HUDEP-2 (cell line): ENCODE measurements around the gene TMEM74B.

Experiments
- DNase-seq, 76 experiments: peaks; one replicate each; lab custom pipeline; 2025; ENCODE audit not compliant: unreplicated experiment in 76 of 76; lab: John Stamatoyannopoulos, UW

The TMEM74B gene

DNA sequence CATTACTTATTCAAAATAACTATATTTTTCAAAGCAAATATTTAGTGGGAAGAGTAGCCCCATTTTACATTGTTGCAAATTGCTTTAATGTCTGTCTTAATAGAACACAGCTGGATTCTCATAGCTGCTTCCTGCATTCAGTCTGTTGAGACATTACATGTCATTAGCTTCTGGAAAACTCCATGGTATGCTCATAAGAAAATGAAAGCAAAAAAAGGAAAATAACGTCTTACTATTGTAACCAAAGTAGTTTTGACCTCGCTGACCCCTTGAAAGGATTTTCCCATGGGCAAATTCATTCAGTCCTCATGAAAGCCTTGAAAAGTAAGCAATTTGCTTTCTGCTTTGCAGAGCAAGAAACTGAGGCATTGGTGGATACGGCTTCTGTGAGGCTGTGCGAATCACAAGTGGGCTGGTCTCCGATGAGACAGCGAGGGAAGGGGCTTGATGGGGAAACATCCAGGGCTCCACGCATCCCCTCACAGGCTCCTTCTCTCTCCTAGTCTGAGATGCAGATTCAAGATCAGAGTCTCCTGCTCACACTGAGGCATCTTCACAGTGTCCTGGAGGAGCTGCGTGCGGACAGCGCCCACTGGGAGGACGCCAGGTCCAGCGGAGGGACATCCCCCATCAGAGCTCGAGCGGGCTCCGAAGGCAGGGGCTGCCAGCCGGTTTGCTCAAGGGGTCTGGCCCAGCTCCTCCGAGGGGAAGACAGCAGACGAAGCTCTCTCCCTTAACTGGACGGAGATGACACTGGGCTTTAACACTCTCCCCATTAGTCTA, 21.8 kb upstream of the TMEM74B start:
- no peak for DNase-seq

GRCh38 chr20:1205802-1206201, 21.0 kb upstream of the TMEM74B start:
- DNase-seq = no peak

GRCh38 chr20:1204576-1204975, 19.8 kb upstream of the TMEM74B start:
- DNase-seq = no peak

DNA sequence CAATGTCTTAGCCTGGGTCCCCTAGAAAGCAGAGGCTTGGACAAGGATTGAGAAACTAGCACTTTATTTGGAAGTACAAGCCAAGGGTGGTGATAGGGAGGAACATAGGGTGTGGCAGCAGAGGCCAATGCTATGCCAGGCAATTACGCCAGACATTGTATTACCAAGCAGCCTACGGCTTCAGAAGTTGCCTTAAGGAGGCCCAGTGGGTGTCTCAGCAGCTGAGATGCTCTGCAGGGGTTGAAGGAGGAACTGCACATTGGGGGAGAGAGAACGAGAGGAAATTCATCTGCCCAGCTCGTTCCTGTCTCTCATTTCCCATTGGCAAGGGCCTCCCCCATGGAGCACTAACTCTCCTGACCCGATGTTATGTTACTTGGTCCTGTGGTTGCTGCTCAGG, 19.3 kb upstream of the TMEM74B start:
- DNase-seq = peak in 3 of 76 experiments; percentile 9 to 17 (median 13)

GRCh38 chr20:1203630-1204029, 18.8 kb upstream of the TMEM74B start:
- no peak for DNase-seq

GRCh38 chr20:1202762-1203504, 18.2 kb upstream of the TMEM74B start, which contains the start of gene C20orf202:
Gene C20orf202, plus strand, starts transcription at chr20:1203454. Its CDS starts 132 bp downstream, at chr20:1203586.
- DNase-seq = no peak

DNA sequence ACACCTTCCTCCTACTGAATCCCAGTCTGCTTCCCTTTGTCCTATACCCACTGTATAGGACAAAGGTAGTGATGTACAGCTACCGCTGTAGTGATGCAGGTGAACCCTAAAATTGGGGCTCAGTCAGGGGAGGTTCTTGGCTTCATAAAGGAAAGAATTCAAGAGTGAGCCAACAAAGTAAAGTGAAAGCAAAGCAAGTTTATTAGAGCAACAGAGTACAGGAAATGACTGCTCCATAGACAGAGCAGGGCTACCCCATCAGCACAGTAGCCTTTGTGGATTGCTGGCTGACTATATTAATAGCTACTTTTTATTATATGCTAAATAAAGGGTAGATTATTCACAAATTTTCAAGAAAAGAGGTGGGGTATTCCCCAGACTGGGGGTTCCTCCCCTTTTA, 15.2 kb upstream of the TMEM74B start:
- no peak for DNase-seq

- DNase-seq = peak in 2 of 76 experiments; percentile 8 to 14
Measured at GRCh38 chr20:1199212-1199873, 14.6 kb upstream of the TMEM74B start.

DNA sequence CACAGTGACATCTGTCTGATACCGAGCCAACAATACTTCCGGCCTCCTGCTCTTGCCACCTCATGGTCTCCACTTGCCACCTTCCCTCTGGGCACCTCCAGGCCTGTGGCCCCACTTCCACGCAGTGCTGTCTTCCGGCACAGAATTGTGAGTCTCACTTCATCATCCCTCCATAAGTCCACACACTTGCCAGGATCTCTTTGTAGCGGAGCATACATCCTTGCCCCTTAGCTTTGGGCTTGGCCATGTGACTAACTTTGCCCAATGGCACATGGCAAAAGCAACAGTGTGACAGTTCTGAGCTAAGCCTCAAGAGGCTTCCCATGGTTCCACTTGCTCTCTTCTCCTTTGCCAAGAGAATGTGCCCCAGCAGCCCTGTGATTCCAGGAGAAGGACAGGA, 14.0 kb upstream of the TMEM74B start:
- no peak for DNase-seq

DNA sequence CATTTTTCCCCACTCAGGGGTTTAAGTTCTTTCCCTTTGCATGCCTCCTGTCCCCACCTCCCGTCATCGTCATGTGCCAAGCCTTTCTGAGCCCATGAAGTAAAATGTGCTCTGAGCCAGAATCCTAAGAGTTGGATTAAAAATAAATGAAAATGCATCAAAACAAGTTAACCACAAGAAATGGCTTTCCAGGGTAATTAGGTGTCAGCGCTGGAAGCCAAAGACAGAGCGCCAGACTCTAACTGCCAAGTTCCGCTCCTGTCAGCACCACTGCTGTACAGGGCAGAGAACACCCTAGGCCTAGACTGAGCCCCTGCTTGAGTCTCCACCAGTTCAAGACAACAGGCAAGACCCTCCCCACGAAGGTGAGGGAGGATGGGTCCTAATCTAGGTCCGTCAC, 13.0 kb upstream of the TMEM74B start:
- DNase-seq = no peak

- DNase-seq = no peak
Measured at GRCh38 chr20:1196634-1197033, 11.9 kb upstream of the TMEM74B start.

DNA sequence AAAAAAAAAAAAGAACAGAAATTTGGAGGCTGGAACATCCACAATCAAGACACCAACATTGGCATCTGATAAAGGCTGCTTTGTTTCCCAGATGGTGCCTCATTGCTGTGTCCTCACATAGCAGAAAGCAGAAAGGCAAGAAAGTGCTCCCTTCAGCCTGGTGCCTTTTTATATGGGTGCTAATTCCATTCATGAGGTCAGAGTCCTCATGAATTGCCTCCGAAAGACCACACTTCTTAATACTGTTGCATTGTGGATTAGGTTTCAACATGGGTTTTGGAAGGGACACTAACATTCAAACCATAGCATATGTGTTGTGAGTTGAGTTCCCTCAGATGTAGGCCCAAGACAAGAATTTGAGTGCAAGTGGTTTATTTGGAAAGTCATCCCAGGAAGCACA, 10.4 kb upstream of the TMEM74B start:
- no peak for DNase-seq

DNA sequence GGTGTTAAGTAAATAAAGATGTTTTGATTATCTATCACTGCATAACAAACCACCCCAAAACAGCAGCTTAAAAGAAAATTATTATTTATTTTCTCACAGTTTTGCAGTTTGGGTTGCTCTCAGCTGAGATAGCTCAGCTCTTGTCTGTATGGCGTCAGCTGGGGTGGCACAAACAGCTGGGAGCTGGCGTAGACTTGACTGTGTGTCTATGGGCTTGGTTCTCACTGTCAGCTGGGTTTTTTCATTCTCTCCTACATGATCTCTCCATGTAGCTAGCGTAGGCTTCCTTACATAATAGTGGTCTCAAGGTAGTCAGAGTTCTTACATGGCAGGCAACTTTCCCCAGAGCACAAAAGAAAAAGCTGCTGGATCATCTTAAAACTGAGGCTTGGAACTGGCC, 6.5 kb upstream of the TMEM74B start:
- DNase-seq = no peak

DNA sequence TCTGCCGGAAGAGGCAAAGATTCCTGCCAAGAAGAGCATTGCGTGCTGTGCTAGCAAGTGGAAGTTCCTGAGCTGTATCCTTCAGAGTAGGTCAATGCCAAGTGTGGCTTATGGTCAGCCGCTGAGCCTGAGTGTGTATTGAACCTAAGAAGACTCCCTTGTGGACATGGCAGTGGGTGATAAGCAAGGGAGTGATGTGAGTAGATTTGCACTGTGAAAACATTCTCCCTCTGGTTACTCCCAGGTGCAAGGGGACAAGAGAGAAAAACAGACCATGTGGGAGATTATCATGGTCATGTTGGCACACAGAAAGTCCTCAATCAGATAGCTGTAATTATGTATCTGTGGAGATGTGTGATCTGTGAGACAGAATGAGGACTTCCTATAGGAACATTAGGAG, 6.1 kb upstream of the TMEM74B start:
- DNase-seq = peak in 20 of 76 experiments; percentile 3 to 61 (median 30)

DNA sequence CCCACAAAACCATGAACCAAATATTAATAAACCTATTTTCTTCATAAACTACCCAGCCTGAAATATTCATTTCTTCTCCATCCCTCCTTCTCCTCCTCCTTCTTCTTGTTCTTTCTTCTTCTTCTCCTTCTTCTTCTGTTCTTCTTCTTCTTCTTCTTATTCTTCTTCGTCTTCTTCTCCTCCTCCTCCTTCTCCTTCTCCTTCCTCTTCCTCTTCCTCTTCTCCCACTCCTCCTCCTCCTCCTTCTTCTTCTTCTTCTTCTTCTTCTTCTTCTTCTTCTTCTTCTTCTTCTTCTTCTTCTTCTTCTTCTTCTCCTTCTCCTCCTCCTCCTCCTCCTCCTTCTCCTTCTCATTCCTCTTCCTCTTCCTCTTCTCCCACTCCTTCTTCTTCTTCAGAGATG, 5.0 kb upstream of the TMEM74B start:
- DNase-seq = no peak

GRCh38 chr20:1188347-1188746, 3.6 kb upstream of the TMEM74B start:
- no peak for DNase-seq

DNA sequence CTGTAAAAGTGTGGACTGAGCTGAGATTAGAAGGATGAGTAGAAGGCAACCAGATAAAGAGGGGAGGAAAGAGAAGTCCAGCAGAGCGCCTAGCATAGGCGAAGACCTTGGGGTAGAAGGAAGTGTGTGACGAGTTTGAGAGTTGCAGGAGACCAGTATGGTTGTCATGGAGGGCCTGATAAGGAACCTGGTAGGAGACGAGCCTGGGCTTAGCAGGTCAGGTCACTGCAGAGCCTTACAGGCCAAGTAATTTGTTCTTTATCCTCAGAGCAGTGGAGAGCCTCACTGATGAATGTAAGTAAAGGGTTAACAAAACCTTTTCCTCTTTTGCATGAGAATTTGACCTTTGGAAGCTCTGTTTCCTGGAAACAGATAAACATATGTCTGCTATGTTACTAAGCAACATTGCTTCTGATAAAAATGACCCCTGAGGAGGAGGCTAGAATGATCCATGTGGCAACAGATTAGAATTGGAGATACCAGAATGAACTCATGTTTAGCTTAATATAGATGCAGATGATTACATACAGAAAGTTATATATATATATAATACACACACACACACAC, 2.9 kb upstream of the TMEM74B start:
- DNase-seq = peak in 52 of 76 experiments; percentile 14 to 85 (median 57)

GRCh38 chr20:1186367-1186991, 1.7 kb upstream of the TMEM74B start:
- DNase-seq = no peak

DNA sequence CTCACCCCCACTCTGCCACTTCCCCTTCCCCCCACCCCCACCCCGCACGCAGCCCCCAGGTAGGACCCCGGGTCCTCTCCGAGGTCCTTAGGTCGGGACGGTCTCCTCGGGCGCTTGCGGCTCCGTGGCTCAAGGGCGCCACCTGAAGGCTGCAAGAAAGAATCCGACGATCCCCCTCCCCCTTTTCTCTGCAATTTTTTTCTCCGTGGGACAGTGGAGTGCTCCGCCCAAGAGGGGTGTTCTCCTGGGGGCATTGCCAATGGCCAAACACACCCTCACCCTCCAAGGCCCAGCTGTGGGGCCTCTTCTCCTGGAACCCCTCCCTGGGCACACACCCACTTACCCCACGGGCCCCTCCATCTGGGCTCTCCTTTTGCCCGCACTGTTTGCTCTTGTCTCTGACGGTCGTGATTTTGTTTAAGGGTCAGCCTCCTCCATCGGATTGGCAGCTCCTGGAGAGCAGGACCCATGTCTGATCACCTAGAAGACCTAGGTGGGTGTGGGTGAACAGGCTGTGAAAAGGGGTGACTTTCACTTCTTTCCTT, 1.1 kb upstream of the TMEM74B start:
- DNase-seq = peak in 57 of 76 experiments; percentile 7 to 72 (median 44)

- DNase-seq = peak in 1 of 76 experiments; percentile 36
Measured at GRCh38 chr20:1185316-1185741, 548 bp upstream of the TMEM74B start.
